Measurements from ENCODE around the gene CNPY1. TPM values are rescaled to one million over a fixed set of nuclear protein-coding genes. Genes with fewer than 3 reads are reported as not detected.

The CNPY1 gene
- total RNA-seq, 2 experiments from 2014 or later = not detected

GRCh38 chr7:155585532-155585895 lies 39.2 kb upstream of the CNPY1 start:
- H3K36me3 Mint-ChIP-seq (ENCODE audit: low read depth) = no peaks in the 10 kb centered on the region
- peaks cover 2% of the 10 kb centered on the region for H3K4me1 Mint-ChIP-seq
- no peak overlapping the region for H3K27ac Mint-ChIP-seq
- POLR2A ChIA-PET = no interaction called here
- no peak for DNase-seq
- CTCF ChIA-PET = interaction anchor here (2.7 kb wide), 1 partner anchor 13 kb away, joined by 11 read pairs; no protein-coding TSS in a partner anchor
- no peaks in the 10 kb centered on the region for H3K9me3 Mint-ChIP-seq
- H3K4me3 Mint-ChIP-seq = no peak overlapping the region
- H3K27me3 Mint-ChIP-seq = peaks cover 39% of the 10 kb centered on the region

GRCh38 chr7:155584763-155585531 lies 38.6 kb upstream of the CNPY1 start:
- Mint-ChIP-seq H3K4me3 (no peak overlapping the region), H3K27ac (no peak overlapping the region), H3K4me1 (no peaks in the 10 kb centered on the region), H3K9me3 (no peaks in the 10 kb centered on the region), H3K36me3 (ENCODE audit: low read depth) (no peaks in the 10 kb centered on the region), H3K27me3 (peaks cover 39% of the 10 kb centered on the region)
- ChIA-PET POLR2A (no interaction called here), CTCF (interaction anchor here (2.7 kb wide), 1 partner anchor 14 kb away, joined by 11 read pairs; no protein-coding TSS in a partner anchor)
- no peak for DNase-seq

- H3K4me3 Mint-ChIP-seq = no peak overlapping the region
- H3K27ac Mint-ChIP-seq = no peak overlapping the region
- peaks cover 1% of the 10 kb centered on the region for H3K4me1 Mint-ChIP-seq
- ChIA-PET POLR2A (interaction anchor here (1.1 kb wide), 1 partner anchor 9 kb away, joined by 3 read pairs; no protein-coding TSS in a partner anchor), CTCF (interaction anchor here (1.1 kb wide), 1 partner anchor 15 kb away, joined by 3 read pairs; no protein-coding TSS in a partner anchor)
- H3K9me3 Mint-ChIP-seq = no peaks in the 10 kb centered on the region
- H3K36me3 Mint-ChIP-seq (ENCODE audit: low read depth) = no peaks in the 10 kb centered on the region
- no peak for DNase-seq
- H3K27me3 Mint-ChIP-seq = peaks cover 39% of the 10 kb centered on the region
Measured at GRCh38 chr7:155584261-155584660, 37.9 kb upstream of the CNPY1 start.

GRCh38 chr7:155583636-155584035 lies 37.3 kb upstream of the CNPY1 start:
- peaks cover 38% of the 10 kb centered on the region for H3K27me3 Mint-ChIP-seq
- H3K4me3 Mint-ChIP-seq = no peak overlapping the region
- ChIA-PET CTCF (interaction anchor here (1.1 kb wide), 1 partner anchor 15 kb away, joined by 3 read pairs; no protein-coding TSS in a partner anchor), POLR2A (interaction anchor here (1.1 kb wide), 1 partner anchor 9 kb away, joined by 3 read pairs; no protein-coding TSS in a partner anchor)
- DNase-seq = no peak
- no peak overlapping the region for H3K27ac Mint-ChIP-seq
- H3K4me1 Mint-ChIP-seq = peaks cover 1% of the 10 kb centered on the region
- no peaks in the 10 kb centered on the region for H3K36me3 Mint-ChIP-seq (ENCODE audit: low read depth)
- H3K9me3 Mint-ChIP-seq = no peaks in the 10 kb centered on the region

- Mint-ChIP-seq H3K4me3 (no peak overlapping the region), H3K36me3 (ENCODE audit: low read depth) (no peaks in the 10 kb centered on the region), H3K4me1 (peaks cover 1% of the 10 kb centered on the region), H3K27ac (no peak overlapping the region), H3K9me3 (no peaks in the 10 kb centered on the region), H3K27me3 (peaks cover 31% of the 10 kb centered on the region)
- ChIA-PET CTCF (no interaction called here), POLR2A (no interaction called here)
- no peak for DNase-seq
Measured at GRCh38 chr7:155581954-155582353, 35.6 kb upstream of the CNPY1 start.

- no peak for DNase-seq
- ChIA-PET POLR2A (no interaction called here), CTCF (no interaction called here)
- H3K4me3 Mint-ChIP-seq = no peak overlapping the region
- H3K4me1 Mint-ChIP-seq = peaks cover 1% of the 10 kb centered on the region
- H3K36me3 Mint-ChIP-seq (ENCODE audit: low read depth) = no peaks in the 10 kb centered on the region
- H3K9me3 Mint-ChIP-seq = no peaks in the 10 kb centered on the region
- H3K27ac Mint-ChIP-seq = no peak overlapping the region
- H3K27me3 Mint-ChIP-seq = peaks cover 26% of the 10 kb centered on the region
Measured at GRCh38 chr7:155581107-155581830, 34.9 kb upstream of the CNPY1 start.

GRCh38 chr7:155580367-155580766 lies 34.0 kb upstream of the CNPY1 start:
- CTCF ChIA-PET = no interaction called here
- no peak for DNase-seq
- Mint-ChIP-seq H3K4me1 (peaks cover 1% of the 10 kb centered on the region), H3K9me3 (no peaks in the 10 kb centered on the region), H3K4me3 (no peak overlapping the region), H3K36me3 (ENCODE audit: low read depth) (no peaks in the 10 kb centered on the region), H3K27ac (no peak overlapping the region), H3K27me3 (peaks cover 21% of the 10 kb centered on the region)
- POLR2A ChIA-PET = no interaction called here

DNA sequence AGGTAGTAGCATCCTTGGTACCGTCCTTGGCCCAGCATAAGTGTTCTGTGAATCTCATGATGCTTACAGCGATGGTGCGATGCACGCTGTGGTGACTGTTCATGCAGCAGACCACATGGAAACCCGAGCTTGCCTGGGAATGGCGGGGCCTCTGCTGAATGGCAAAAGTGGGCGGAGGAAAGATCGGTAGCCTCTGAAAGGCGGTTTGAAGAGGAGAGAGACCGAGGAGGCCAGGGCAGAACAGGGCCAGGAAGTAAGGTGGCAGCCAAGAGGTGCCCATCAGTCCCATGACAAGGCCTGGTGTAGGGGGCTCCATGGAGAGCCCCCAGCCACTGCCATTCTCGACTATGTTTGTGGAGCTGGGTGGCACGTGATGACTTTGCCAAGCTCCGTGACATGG lies 33.2 kb upstream of the CNPY1 start:
- H3K36me3 Mint-ChIP-seq (ENCODE audit: low read depth) = no peaks in the 10 kb centered on the region
- no peak overlapping the region for H3K27ac Mint-ChIP-seq
- CTCF ChIA-PET = no interaction called here
- POLR2A ChIA-PET = no interaction called here
- H3K4me1 Mint-ChIP-seq = peaks cover 1% of the 10 kb centered on the region
- no peaks in the 10 kb centered on the region for H3K9me3 Mint-ChIP-seq
- no peak overlapping the region for H3K4me3 Mint-ChIP-seq
- peaks cover 14% of the 10 kb centered on the region for H3K27me3 Mint-ChIP-seq
- DNase-seq = no peak

GRCh38 chr7:155578016-155578415 lies 31.7 kb upstream of the CNPY1 start:
- H3K4me1 Mint-ChIP-seq = peaks cover 1% of the 10 kb centered on the region
- ChIA-PET CTCF (no interaction called here), POLR2A (no interaction called here)
- DNase-seq = no peak
- H3K4me3 Mint-ChIP-seq = no peak overlapping the region
- H3K27ac Mint-ChIP-seq = no peak overlapping the region
- no peaks in the 10 kb centered on the region for H3K36me3 Mint-ChIP-seq (ENCODE audit: low read depth)
- H3K27me3 Mint-ChIP-seq = peaks cover 7% of the 10 kb centered on the region
- no peaks in the 10 kb centered on the region for H3K9me3 Mint-ChIP-seq

- H3K27ac Mint-ChIP-seq = no peak overlapping the region
- DNase-seq = no peak
- H3K9me3 Mint-ChIP-seq = no peaks in the 10 kb centered on the region
- no peaks in the 10 kb centered on the region for H3K36me3 Mint-ChIP-seq (ENCODE audit: low read depth)
- POLR2A ChIA-PET = no interaction called here
- CTCF ChIA-PET = no interaction called here
- no peak overlapping the region for H3K4me3 Mint-ChIP-seq
- peaks cover 2% of the 10 kb centered on the region for H3K27me3 Mint-ChIP-seq
- peaks cover 1% of the 10 kb centered on the region for H3K4me1 Mint-ChIP-seq
Measured at GRCh38 chr7:155577509-155577905, 31.1 kb upstream of the CNPY1 start.

DNA sequence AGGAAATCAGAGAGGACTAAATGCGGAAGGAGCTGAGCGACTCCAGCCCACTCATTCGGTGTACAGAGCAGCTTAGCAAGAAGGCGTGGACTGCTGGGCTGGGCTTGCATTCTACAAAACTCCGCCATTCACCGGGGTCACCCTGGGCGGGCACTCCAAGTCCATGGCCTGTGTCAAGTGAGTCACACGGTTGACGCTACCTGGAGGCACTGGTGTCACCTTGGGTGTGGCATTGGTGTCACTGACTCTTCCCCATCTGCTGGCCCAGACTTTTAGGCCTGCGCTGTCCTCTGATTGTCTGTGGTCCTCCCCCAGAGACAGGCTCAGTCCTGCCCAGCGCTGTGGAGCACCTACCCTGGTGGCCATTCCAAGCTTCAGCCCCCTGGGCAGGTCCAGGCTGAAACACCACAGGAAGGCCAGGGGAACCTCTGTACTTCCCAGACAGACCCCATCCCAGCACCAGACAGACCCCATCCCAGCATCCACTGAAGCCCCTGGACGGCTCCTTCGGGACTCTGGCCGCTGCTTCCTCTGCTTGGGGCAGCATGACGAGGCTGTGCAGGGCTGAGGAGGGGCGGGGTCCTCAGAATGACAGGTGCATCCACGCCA lies 30.6 kb upstream of the CNPY1 start:
- Mint-ChIP-seq H3K27ac (no peak overlapping the region), H3K4me1 (peaks cover 1% of the 10 kb centered on the region), H3K27me3 (peaks cover 2% of the 10 kb centered on the region), H3K36me3 (ENCODE audit: low read depth) (no peaks in the 10 kb centered on the region), H3K4me3 (no peak overlapping the region), H3K9me3 (no peaks in the 10 kb centered on the region)
- no peak for DNase-seq
- POLR2A ChIA-PET = no interaction called here
- CTCF ChIA-PET = no interaction called here

DNA sequence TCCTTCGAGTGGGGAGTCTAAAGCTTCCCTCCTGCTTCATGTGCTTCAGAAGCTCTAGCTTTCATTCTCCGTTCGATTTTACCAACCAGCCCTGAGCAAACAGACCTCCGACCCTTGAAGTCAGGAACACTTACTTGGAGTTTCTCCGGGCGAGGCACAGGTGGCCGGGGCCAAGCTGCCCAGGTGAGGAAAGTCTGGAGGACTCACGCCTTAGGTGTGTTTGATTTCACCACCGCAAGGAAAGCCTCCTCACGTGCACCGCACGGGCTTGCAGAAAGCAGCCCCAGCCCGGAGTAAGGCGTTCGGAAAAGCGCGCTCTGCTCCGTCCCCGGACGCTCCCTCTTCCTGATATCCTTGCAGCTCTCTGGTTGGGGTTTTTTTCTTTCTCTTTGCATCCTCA lies 30.1 kb upstream of the CNPY1 start:
- Mint-ChIP-seq H3K36me3 (ENCODE audit: low read depth) (no peaks in the 10 kb centered on the region), H3K9me3 (no peaks in the 10 kb centered on the region), H3K4me3 (no peak overlapping the region), H3K4me1 (peaks cover 1% of the 10 kb centered on the region), H3K27ac (no peak overlapping the region), H3K27me3 (peaks cover 2% of the 10 kb centered on the region)
- ChIA-PET CTCF (no interaction called here), POLR2A (no interaction called here)
- DNase-seq = no peak

- no peak for DNase-seq
- no peak overlapping the region for H3K4me3 Mint-ChIP-seq
- H3K9me3 Mint-ChIP-seq = no peaks in the 10 kb centered on the region
- H3K27me3 Mint-ChIP-seq = no peaks in the 10 kb centered on the region
- H3K4me1 Mint-ChIP-seq = peaks cover 1% of the 10 kb centered on the region
- no peak overlapping the region for H3K27ac Mint-ChIP-seq
- POLR2A ChIA-PET = interaction anchor here (1.1 kb wide), 1 partner anchor 9 kb away, joined by 3 read pairs; no protein-coding TSS in a partner anchor
- H3K36me3 Mint-ChIP-seq (ENCODE audit: low read depth) = no peaks in the 10 kb centered on the region
- CTCF ChIA-PET = no interaction called here
Measured at GRCh38 chr7:155574556-155575290, 28.4 kb upstream of the CNPY1 start.

Measured in activated CD4-positive, alpha-beta memory T cell treated with anti-CD3 and anti-CD28 coated beads, Interleukin-2, amount 10 ng/mL, durations not matched to agents 7 days and 5 days (primary cell).